ENCODE measurements around the gene WFDC5. TPM values are rescaled to one million over a fixed set of nuclear protein-coding genes. Genes with fewer than 3 reads are reported as not detected.
A peak's percentile ranks its signal among the peaks of the same experiment; 100 is the strongest.

Gene WFDC5
- polyA plus RNA-seq, 1 of the 3 experiments (the other 2 are of a cell fraction): 0.08 TPM

DNA sequence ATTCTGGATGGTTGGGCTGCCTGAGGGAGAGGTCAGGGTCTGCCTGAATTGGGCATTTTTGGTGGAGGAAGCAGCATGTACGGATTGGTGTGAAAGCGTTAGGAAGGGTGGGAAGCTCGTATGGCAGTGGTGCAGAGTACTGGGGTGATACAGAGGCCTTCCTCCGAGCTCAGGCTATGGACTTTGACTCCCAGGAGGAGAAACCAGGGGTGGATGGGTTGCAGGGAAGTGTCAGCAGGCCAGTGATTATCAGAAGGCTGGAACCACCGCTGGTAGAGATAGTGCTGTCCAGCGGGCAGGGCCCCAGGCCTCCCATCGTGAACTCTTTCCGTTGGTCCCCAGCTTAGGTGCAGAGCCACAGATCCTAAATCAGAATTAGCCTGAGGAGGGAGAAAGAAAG is 5.3 kb downstream of the WFDC5 start:
- Histone ChIP-seq H3K4me3 (ENCODE audit: low read depth in 2 of 2, low read length in 1 of 2) (no peak overlapping the region), H3F3A (replicated peaks; ENCODE audit: insufficient read depth) (peaks cover 10% of the 10 kb centered on the region), H3K9me3 (no peaks in the 10 kb centered on the region), H3K4me1 (ENCODE audit: control insufficient read depth in 1 of 2, insufficient read depth in 2 of 2, low read depth in 1 of 2, low read length in 1 of 2) (no peaks in the 10 kb centered on the region), H3K36me3 (replicated peaks in 1 of 2; ENCODE audit: control insufficient read depth in 1 of 2, insufficient read depth in 2 of 2, low read length in 1 of 2) (no peaks in the 10 kb centered on the region), H3K27ac (ENCODE audit: low read depth in 2 of 2, low read length in 1 of 2) (no peak overlapping the region), H4K20me1 (ENCODE audit: insufficient read depth) (no peaks in the 10 kb centered on the region), H3K9ac (no peak overlapping the region), H3K27me3 (ENCODE audit: insufficient read depth) (no peaks in the 10 kb centered on the region), H3K79me2 (ENCODE audit: insufficient read depth) (no peaks in the 10 kb centered on the region), H3K9me2 (no peaks in the 10 kb centered on the region), H2AFZ (ENCODE audit: low read depth) (no peak overlapping the region), H3K4me2 (no peak overlapping the region)
- DNase-seq: no peak
- CTCF ChIA-PET: interaction anchor here (1.0 to 13.3 kb wide), 6 partner anchors 15 to 184 kb away, joined by 5 to 158 read pairs (median 19); no protein-coding TSS in a partner anchor
- POLR2A ChIA-PET: no interaction called here
- WGBS (ENCODE audit: low lambda C conversion rate): 69% methylated on average over 8 of the region's 8 CpGs
- TF ChIP-seq MXI1 (IDR thresholded peaks at IDR 0.05; ENCODE audit: low read depth, low read length): no peak
- no peak for TF ChIP-seq RXRA (IDR thresholded peaks at IDR 0.05; ENCODE audit: borderline replicate concordance, low read depth)
- TF ChIP-seq, protein P1, sequence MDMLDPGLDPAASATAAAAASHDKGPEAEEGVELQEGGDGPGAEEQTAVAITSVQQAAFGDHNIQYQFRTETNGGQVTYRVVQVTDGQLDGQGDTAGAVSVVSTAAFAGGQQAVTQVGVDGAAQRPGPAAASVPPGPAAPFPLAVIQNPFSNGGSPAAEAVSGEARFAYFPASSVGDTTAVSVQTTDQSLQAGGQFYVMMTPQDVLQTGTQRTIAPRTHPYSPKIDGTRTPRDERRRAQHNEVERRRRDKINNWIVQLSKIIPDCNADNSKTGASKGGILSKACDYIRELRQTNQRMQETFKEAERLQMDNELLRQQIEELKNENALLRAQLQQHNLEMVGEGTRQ (IDR thresholded peaks at IDR 0.05; ENCODE audit: borderline replicate concordance, low read depth, low read length): no peak
- no peak for TF ChIP-seq NFIC (IDR thresholded peaks at IDR 0.05; ENCODE audit: borderline replicate concordance)
- TF ChIP-seq ZBTB33 (IDR thresholded peaks at IDR 0.05; ENCODE audit: borderline replicate concordance, low read depth): no peak
- TF ChIP-seq TEAD4 (IDR thresholded peaks at IDR 0.05; ENCODE audit: borderline replicate concordance, insufficient read depth): no peak
- TF ChIP-seq NRF1 (IDR thresholded peaks at IDR 0.05; ENCODE audit: low read depth, low read length): no peak
- TF ChIP-seq EP300 (IDR thresholded peaks at IDR 0.05; ENCODE audit: borderline replicate concordance in 1 of 2, low read depth in 1 of 2, low read length in 1 of 2): no peak

- Histone ChIP-seq H3K36me3 (replicated peaks in 1 of 2; ENCODE audit: control insufficient read depth in 1 of 2, insufficient read depth in 2 of 2, low read length in 1 of 2) (no peaks in the 10 kb centered on the region), H3K4me3 (ENCODE audit: low read depth in 2 of 2, low read length in 1 of 2) (no peak overlapping the region), H3K9me2 (no peaks in the 10 kb centered on the region), H3F3A (replicated peaks; ENCODE audit: insufficient read depth) (peaks cover 14% of the 10 kb centered on the region), H3K9me3 (no peaks in the 10 kb centered on the region), H2AFZ (ENCODE audit: low read depth) (peak overlapping the region; percentile 60; the same call in 1 of the 2 replicates), H4K20me1 (ENCODE audit: insufficient read depth) (no peaks in the 10 kb centered on the region), H3K9ac (peak overlapping the region; percentile 48; the same call in 1 of the 2 replicates), H3K79me2 (ENCODE audit: insufficient read depth) (no peaks in the 10 kb centered on the region), H3K4me2 (peak overlapping the region; percentile 51), H3K27me3 (ENCODE audit: insufficient read depth) (no peaks in the 10 kb centered on the region), H3K4me1 (ENCODE audit: control insufficient read depth in 1 of 2, insufficient read depth in 2 of 2, low read depth in 1 of 2, low read length in 1 of 2) (no peaks in the 10 kb centered on the region), H3K27ac (ENCODE audit: low read depth in 2 of 2, low read length in 1 of 2) (peak overlapping the region; percentile 11 to 74; a peak in 3 of 4 replicates)
- ChIA-PET CTCF (interaction anchor here (0.9 to 13.3 kb wide), 4 partner anchors 10 to 185 kb away, joined by 3 to 158 read pairs (median 11); no protein-coding TSS in a partner anchor), POLR2A (no interaction called here)
- TF ChIP-seq JUND (IDR thresholded peaks at IDR 0.05): no peak
- TF ChIP-seq USF1 (IDR thresholded peaks at IDR 0.05; ENCODE audit: borderline replicate concordance, low read depth): peak; percentile 70
- TF ChIP-seq ELF1 (IDR thresholded peaks at IDR 0.05): no peak
- no peak for TF ChIP-seq TCF12 (IDR thresholded peaks at IDR 0.05)
- no peak for TF ChIP-seq RCOR1 (IDR thresholded peaks at IDR 0.05; ENCODE audit: low read length)
- TF ChIP-seq GATA2 (CRISPR knock-in tag; IDR thresholded peaks at IDR 0.05): no peak
- TF ChIP-seq NRF1 (IDR thresholded peaks at IDR 0.05; ENCODE audit: low read depth, low read length): no peak
- no peak for TF ChIP-seq TEAD4 (IDR thresholded peaks at IDR 0.05; ENCODE audit: borderline replicate concordance, insufficient read depth)
- 46% methylated on average over 2 of the region's 2 CpGs for WGBS (ENCODE audit: low lambda C conversion rate)
- DNase-seq: no peak
Observed at GRCh38 chr20:45105317-45105716, 9.7 kb downstream of the WFDC5 start.

Data from SK-N-SH (cell line).